Measurements from ENCODE around the gene GDF10. TPM values are rescaled to one million over a fixed set of nuclear protein-coding genes. Genes with fewer than 3 reads are reported as not detected.

Gene GDF10
- total and polyA plus RNA-seq, 12 donors: 0.10 to 1.6 (median 0.42) TPM

- peak in 6 of 8 donors; percentile 16 to 89 (median 72) for ATAC-seq
- peaks cover 0 to 56% (median 0%) of the 10 kb centered on the region in 9 donors for H3K4me1 ChIP-seq
- TF ChIP-seq, protein P1, sequence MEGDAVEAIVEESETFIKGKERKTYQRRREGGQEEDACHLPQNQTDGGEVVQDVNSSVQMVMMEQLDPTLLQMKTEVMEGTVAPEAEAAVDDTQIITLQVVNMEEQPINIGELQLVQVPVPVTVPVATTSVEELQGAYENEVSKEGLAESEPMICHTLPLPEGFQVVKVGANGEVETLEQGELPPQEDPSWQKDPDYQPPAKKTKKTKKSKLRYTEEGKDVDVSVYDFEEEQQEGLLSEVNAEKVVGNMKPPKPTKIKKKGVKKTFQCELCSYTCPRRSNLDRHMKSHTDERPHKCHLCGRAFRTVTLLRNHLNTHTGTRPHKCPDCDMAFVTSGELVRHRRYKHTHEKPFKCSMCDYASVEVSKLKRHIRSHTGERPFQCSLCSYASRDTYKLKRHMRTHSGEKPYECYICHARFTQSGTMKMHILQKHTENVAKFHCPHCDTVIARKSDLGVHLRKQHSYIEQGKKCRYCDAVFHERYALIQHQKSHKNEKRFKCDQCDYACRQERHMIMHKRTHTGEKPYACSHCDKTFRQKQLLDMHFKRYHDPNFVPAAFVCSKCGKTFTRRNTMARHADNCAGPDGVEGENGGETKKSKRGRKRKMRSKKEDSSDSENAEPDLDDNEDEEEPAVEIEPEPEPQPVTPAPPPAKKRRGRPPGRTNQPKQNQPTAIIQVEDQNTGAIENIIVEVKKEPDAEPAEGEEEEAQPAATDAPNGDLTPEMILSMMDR (IDR thresholded peaks at IDR 0.05): peak in 3 of 9 donors; percentile 29 to 34 (median 33)
Observed at GRCh38 chr10:47260505-47261111, 39.4 kb upstream of the GDF10 start.

GRCh38 chr10:47261121-47261520, 38.9 kb upstream of the GDF10 start:
- Histone ChIP-seq H3K27me3 (peaks cover 0 to 14% (median under 1%) of the 10 kb centered on the region in 7 donors), H3K4me1 (peaks cover 0 to 51% (median 0%) of the 10 kb centered on the region in 9 donors), H3K36me3 (no peaks in the 10 kb centered on the region), H3K9me3 (peaks cover 0 to 3% (median 0%) of the 10 kb centered on the region in 11 donors), H3K4me3 (no peak overlapping the region), H3K27ac (peak overlapping the region in 1 of 10 donors; percentile 36)
- TF ChIP-seq, protein P1 (IDR thresholded peaks at IDR 0.05): no peak
- 92 to 100% methylated on average over 1 of the region's 1 CpG for WGBS, 2 donors
- no peak for DNase-seq
- peak in 1 of 8 donors; percentile 12 for ATAC-seq
- intact Hi-C loops (cut with DNase I): no loop called here

More at GRCh38 chr10:47260505-47261111, 39.4 kb upstream of the GDF10 start:
- H3K27ac ChIP-seq: peak overlapping the region in 1 of 10 donors; percentile 36
- WGBS, 2 donors: 40 to 46% methylated on average over 9 of the region's 9 CpGs
- H3K36me3 ChIP-seq: no peaks in the 10 kb centered on the region
- peaks cover 0 to 15% (median 4%) of the 10 kb centered on the region in 7 donors for H3K27me3 ChIP-seq
- intact Hi-C loops (cut with DNase I): no loop called here
- H3K4me3 ChIP-seq: no peak overlapping the region
- peaks cover 0 to under 1% (median 0%) of the 10 kb centered on the region in 11 donors for H3K9me3 ChIP-seq
- no peak for DNase-seq

DNA sequence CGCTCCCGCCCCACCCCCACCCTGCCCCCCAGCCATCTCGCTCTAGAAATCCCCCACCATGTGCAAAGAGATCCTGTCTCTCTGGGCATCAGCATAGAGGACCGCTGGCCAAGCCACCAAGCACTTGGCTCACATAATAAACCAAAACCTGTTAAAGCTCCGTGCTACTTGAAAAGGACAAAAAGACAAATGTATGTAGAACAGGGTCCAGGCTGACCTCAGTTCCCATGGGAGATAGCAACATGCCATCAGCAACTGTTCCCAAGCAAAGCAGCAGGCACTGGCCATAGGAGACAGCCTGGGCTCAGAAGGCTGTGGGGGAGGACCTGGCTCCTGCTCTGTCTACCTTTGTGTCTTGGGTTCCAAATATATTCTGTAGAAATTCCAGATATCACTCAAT, 38.4 kb upstream of the GDF10 start:
- intact Hi-C loops (cut with DNase I): no loop called here
- TF ChIP-seq, protein P1 (IDR thresholded peaks at IDR 0.05): no peak
- no peaks in the 10 kb centered on the region for H3K36me3 ChIP-seq
- DNase-seq: no peak
- peaks cover 0 to 13% (median 0%) of the 10 kb centered on the region in 7 donors for H3K27me3 ChIP-seq
- no peak for ATAC-seq
- H3K9me3 ChIP-seq: peaks cover 0 to 5% (median 0%) of the 10 kb centered on the region in 11 donors
- no peak overlapping the region for H3K4me3 ChIP-seq
- no peak overlapping the region for H3K27ac ChIP-seq
- WGBS, 2 donors: 84 to 91% methylated on average over 5 of the region's 5 CpGs
- H3K4me1 ChIP-seq: peaks cover 0 to 46% (median 0%) of the 10 kb centered on the region in 9 donors

GRCh38 chr10:47262606-47263533, 37.1 kb upstream of the GDF10 start:
- Histone ChIP-seq H3K4me3 (no peak overlapping the region), H3K4me1 (peaks cover 0 to 34% (median 0%) of the 10 kb centered on the region in 9 donors), H3K9me3 (peaks cover 0 to 6% (median 0%) of the 10 kb centered on the region in 11 donors), H3K27me3 (peaks cover 0 to 15% (median 0%) of the 10 kb centered on the region in 7 donors), H3K36me3 (no peaks in the 10 kb centered on the region), H3K27ac (peak overlapping the region in 1 of 10 donors; percentile 3)
- intact Hi-C loops (cut with DNase I): no loop called here
- WGBS, 2 donors: 78 to 81% methylated on average over 5 of the region's 5 CpGs
- ATAC-seq (peak in 2 of 8 donors; percentile 42 to 62), DNase-seq (no peak)
- TF ChIP-seq, protein P1 (IDR thresholded peaks at IDR 0.05): no peak
